Measurements from ENCODE around the gene CELSR2.

The CELSR2 gene

DNA sequence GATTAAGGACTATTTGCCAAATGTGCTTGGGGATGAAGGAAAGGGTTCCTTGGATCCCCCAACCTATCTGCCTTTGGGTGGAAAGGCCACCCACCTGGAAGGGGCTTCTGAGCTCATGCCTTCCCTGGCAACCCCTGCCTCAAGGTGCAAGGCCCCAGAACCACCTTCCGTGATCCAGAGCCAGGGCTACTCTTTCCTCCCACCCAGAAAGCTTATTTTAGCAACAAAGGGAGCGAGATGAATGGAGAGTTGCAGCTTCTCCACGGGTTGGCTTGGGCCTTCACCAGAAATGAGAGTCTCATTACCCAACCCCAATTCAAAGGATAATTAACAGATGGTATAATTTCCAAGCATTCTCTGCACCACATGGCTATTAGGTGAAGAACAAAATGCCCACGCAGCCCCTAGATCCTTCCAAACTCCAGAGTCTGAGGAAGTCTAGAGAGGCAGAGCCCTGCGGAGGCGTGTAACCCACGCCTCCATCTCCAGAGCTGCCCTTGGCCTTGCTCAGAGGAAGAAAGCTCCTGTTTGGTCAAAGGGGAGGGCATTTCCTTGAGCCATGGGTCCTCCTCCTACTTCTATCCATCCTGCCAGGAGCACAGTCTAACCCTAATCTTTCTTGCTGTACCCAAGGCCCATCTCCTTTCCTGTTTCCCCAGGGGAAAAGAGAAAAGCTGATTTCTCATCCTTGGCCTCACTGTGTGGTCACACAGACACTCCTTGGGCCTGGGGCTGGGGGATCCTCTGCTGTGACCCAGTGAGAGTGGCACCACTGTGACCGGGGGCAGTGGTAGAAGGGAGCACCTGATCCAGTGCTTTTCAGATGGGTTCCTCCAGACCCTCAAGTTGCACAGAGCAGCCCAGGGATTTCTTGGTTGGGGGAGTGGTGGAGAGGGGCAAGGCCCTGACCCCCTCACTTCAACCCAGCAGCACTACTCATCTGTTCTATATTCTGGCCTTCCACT lies 1.7 kb upstream of the CELSR2 start:
- no peaks in the 10 kb centered on the region for H3K36me3 ChIP-seq (ENCODE audit: control insufficient read depth, insufficient read depth, low read length)
- peaks cover 9% of the 10 kb centered on the region for H3K4me1 ChIP-seq (ENCODE audit: control insufficient read depth, insufficient read depth, low read length)
- H3K9ac ChIP-seq (ENCODE audit: low read length) = no peak overlapping the region
- H3K27me3 ChIP-seq (ENCODE audit: control insufficient read depth, insufficient read depth, low read length) = peaks cover 7% of the 10 kb centered on the region
- no peaks in the 10 kb centered on the region for H3K9me3 ChIP-seq (ENCODE audit: control insufficient read depth, low read length)
- H3K4me3 ChIP-seq (ENCODE audit: low read length) = no peak overlapping the region

GRCh38 chr1:109248444-109248796 lies 919 bp upstream of the CELSR2 start:
- H3K27me3 ChIP-seq (ENCODE audit: control insufficient read depth, insufficient read depth, low read length) = peaks cover 6% of the 10 kb centered on the region
- no peak overlapping the region for H3K4me3 ChIP-seq (ENCODE audit: low read length)
- H3K36me3 ChIP-seq (ENCODE audit: control insufficient read depth, insufficient read depth, low read length) = no peaks in the 10 kb centered on the region
- no peak overlapping the region for H3K9ac ChIP-seq (ENCODE audit: low read length)
- H3K9me3 ChIP-seq (ENCODE audit: control insufficient read depth, low read length) = no peaks in the 10 kb centered on the region
- peaks cover 9% of the 10 kb centered on the region for H3K4me1 ChIP-seq (ENCODE audit: control insufficient read depth, insufficient read depth, low read length)

DNA sequence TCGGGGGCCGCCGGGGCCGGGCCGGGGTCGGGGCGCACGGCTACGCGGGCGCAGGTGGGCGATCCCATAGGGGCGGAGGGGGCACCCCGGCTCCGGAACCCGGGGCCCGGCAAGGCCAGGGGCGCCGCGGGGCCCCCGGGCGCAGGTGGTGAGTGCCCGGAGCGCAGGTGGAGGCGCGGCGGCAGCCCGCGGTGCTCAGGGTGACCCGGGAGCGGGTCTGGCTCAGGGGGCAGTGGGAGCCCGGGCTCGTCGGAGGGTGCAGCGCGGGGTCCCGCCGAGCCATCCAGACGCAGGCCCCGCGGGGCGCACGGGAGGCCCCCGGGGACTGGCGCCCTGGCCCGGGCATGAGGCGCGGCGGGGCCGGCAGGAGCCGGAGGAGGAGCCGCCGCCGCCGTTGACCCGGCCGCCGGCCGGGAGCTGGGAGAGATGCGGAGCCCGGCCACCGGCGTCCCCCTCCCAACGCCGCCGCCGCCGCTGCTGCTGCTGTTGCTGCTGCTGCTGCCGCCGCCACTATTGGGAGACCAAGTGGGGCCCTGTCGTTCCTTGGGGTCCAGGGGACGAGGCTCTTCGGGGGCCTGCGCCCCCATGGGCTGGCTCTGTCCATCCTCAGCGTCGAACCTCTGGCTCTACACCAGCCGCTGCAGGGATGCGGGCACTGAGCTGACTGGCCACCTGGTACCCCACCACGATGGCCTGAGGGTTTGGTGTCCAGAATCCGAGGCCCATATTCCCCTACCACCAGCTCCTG lies 489 bp downstream of the CELSR2 start:
- no peak overlapping the region for H3K9ac ChIP-seq (ENCODE audit: low read length)
- H3K4me3 ChIP-seq (ENCODE audit: low read length) = no peak overlapping the region
- H3K4me1 ChIP-seq (ENCODE audit: control insufficient read depth, insufficient read depth, low read length) = peaks cover 22% of the 10 kb centered on the region
- H3K36me3 ChIP-seq (ENCODE audit: control insufficient read depth, insufficient read depth, low read length) = no peaks in the 10 kb centered on the region
- H3K9me3 ChIP-seq (ENCODE audit: control insufficient read depth, low read length) = no peaks in the 10 kb centered on the region
- H3K27me3 ChIP-seq (ENCODE audit: control insufficient read depth, insufficient read depth, low read length) = peaks cover 6% of the 10 kb centered on the region

GRCh38 chr1:109250454-109251276 lies 1.3 kb downstream of the CELSR2 start:
- H3K9ac ChIP-seq (ENCODE audit: low read length) = no peak overlapping the region
- peaks cover 27% of the 10 kb centered on the region for H3K4me1 ChIP-seq (ENCODE audit: control insufficient read depth, insufficient read depth, low read length)
- peaks cover 6% of the 10 kb centered on the region for H3K27me3 ChIP-seq (ENCODE audit: control insufficient read depth, insufficient read depth, low read length)
- no peak overlapping the region for H3K4me3 ChIP-seq (ENCODE audit: low read length)
- no peaks in the 10 kb centered on the region for H3K36me3 ChIP-seq (ENCODE audit: control insufficient read depth, insufficient read depth, low read length)
- H3K9me3 ChIP-seq (ENCODE audit: control insufficient read depth, low read length) = no peaks in the 10 kb centered on the region

GRCh38 chr1:109251277-109252166 lies 2.2 kb downstream of the CELSR2 start:
- H3K27me3 ChIP-seq (ENCODE audit: control insufficient read depth, insufficient read depth, low read length) = peaks cover 6% of the 10 kb centered on the region
- no peaks in the 10 kb centered on the region for H3K9me3 ChIP-seq (ENCODE audit: control insufficient read depth, low read length)
- H3K9ac ChIP-seq (ENCODE audit: low read length) = no peak overlapping the region
- peaks cover 27% of the 10 kb centered on the region for H3K4me1 ChIP-seq (ENCODE audit: control insufficient read depth, insufficient read depth, low read length)
- H3K4me3 ChIP-seq (ENCODE audit: low read length) = no peak overlapping the region
- no peaks in the 10 kb centered on the region for H3K36me3 ChIP-seq (ENCODE audit: control insufficient read depth, insufficient read depth, low read length)

DNA sequence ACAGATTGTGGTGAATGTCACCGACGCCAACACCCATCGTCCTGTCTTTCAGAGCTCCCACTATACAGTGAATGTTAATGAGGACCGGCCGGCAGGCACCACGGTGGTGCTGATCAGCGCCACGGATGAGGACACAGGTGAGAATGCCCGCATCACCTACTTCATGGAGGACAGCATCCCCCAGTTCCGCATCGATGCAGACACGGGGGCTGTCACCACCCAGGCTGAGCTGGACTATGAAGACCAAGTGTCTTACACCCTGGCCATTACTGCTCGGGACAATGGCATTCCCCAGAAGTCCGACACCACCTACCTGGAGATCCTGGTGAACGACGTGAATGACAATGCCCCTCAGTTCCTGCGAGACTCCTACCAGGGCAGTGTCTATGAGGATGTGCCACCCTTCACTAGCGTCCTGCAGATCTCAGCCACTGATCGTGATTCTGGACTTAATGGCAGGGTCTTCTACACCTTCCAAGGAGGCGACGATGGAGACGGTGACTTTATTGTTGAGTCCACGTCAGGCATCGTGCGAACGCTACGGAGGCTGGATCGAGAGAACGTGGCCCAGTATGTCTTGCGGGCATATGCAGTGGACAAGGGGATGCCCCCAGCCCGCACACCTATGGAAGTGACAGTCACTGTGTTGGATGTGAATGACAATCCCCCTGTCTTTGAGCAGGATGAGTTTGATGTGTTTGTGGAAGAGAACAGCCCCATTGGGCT lies 3.0 kb downstream of the CELSR2 start:
- Histone ChIP-seq H3K4me3 (ENCODE audit: low read length) (no peak overlapping the region), H3K27me3 (ENCODE audit: control insufficient read depth, insufficient read depth, low read length) (peaks cover 6% of the 10 kb centered on the region), H3K9me3 (ENCODE audit: control insufficient read depth, low read length) (no peaks in the 10 kb centered on the region), H3K4me1 (ENCODE audit: control insufficient read depth, insufficient read depth, low read length) (peaks cover 27% of the 10 kb centered on the region), H3K9ac (ENCODE audit: low read length) (no peak overlapping the region), H3K36me3 (ENCODE audit: control insufficient read depth, insufficient read depth, low read length) (no peaks in the 10 kb centered on the region)

GRCh38 chr1:109252893-109253802 lies 3.8 kb downstream of the CELSR2 start:
- Histone ChIP-seq H3K4me1 (ENCODE audit: control insufficient read depth, insufficient read depth, low read length) (peaks cover 27% of the 10 kb centered on the region), H3K9ac (ENCODE audit: low read length) (no peak overlapping the region), H3K36me3 (ENCODE audit: control insufficient read depth, insufficient read depth, low read length) (no peaks in the 10 kb centered on the region), H3K27me3 (ENCODE audit: control insufficient read depth, insufficient read depth, low read length) (peaks cover 6% of the 10 kb centered on the region), H3K9me3 (ENCODE audit: control insufficient read depth, low read length) (no peaks in the 10 kb centered on the region), H3K4me3 (ENCODE audit: low read length) (no peak overlapping the region)

DNA sequence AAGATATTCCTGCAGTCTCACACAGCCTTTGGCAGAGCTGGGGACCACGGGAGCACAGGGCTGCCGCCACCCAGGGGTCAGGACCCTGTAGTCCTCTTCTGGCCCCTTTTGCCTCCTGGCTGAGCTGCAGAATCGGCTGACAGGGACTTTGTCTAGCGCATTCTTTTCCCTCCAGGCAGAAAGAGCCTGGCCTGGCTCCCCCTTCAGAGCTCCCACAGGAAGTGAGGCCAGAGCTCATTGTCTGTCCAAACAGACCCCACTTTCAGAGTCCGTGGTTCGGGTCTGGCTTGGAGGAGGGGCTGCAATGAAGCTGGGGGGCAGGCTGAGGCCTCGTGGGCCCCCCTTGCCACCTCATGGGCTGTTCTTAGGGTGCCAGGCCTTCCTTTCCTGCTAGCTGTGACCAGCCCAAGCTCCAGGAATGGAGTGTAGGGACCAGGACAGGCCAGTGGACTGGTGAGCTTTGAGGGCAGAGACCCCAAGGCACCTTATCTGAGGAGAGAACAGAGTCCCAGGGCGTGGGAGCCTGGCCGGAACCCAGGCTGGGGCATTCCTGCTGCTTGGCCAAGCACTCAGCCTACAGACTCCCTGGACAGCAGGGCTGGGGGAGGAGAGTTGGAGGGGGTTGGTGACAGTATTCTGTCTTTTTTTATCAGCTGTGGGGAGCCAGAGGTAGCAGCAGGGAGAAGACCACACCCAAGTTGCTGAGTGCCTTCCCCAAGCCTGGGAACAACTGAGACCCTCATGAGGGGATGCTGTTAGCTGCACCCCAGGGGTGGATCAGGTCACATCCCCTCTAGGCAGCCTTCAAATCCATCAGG lies 4.7 kb downstream of the CELSR2 start:
- no peaks in the 10 kb centered on the region for H3K9me3 ChIP-seq (ENCODE audit: control insufficient read depth, low read length)
- peak overlapping the region; percentile 34 for H3K9ac ChIP-seq (ENCODE audit: low read length)
- H3K27me3 ChIP-seq (ENCODE audit: control insufficient read depth, insufficient read depth, low read length) = peaks cover 6% of the 10 kb centered on the region
- no peak overlapping the region for H3K4me3 ChIP-seq (ENCODE audit: low read length)
- peaks cover 25% of the 10 kb centered on the region for H3K4me1 ChIP-seq (ENCODE audit: control insufficient read depth, insufficient read depth, low read length)
- no peaks in the 10 kb centered on the region for H3K36me3 ChIP-seq (ENCODE audit: control insufficient read depth, insufficient read depth, low read length)

DNA sequence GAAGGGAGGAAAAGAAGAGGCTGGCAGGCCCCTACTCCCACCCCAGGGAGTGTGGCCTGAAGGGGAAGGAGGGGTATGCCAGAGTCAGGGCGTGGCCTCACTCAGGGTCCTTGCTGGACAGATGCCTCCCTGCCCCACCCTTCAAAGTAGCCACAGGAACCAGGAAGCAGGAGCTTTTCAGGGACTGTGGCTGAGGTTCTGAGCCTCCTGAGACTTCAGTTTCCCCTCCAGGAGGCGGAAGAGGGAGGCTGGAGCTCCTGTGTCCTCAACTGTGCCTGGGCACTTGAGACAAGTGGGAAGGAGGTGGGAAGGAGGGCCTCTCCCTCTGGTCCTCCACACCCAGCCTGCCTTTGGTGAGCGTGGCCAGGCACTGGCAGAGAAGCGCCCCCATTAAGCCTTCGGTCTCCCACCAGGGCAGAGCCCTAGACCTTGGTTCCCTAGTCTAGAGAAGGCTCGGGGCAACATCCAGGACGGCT lies 5.3 kb downstream of the CELSR2 start:
- Histone ChIP-seq H3K4me1 (ENCODE audit: control insufficient read depth, insufficient read depth, low read length) (peaks cover 23% of the 10 kb centered on the region), H3K9me3 (ENCODE audit: control insufficient read depth, low read length) (no peaks in the 10 kb centered on the region), H3K27me3 (ENCODE audit: control insufficient read depth, insufficient read depth, low read length) (peaks cover 6% of the 10 kb centered on the region), H3K9ac (ENCODE audit: low read length) (peak overlapping the region; percentile 34), H3K4me3 (ENCODE audit: low read length) (no peak overlapping the region), H3K36me3 (ENCODE audit: control insufficient read depth, insufficient read depth, low read length) (no peaks in the 10 kb centered on the region)

Data from mucosa of stomach (tissue), 1 donor.